K562 (cell line): Measurements from ENCODE around the gene DSTYK. TPM values are rescaled to one million over a fixed set of nuclear protein-coding genes. Genes with fewer than 3 reads are reported as not detected.

ENCODE experiments used
- ARID1B ChIP-seq: fragments of 450-650 bp; IDR thresholded peaks from 2 replicates; pipeline ENCODE4 v1.6.1; 2016; ENCODE audit warnings: antibody characterized with exemption, mild to moderate bottlenecking, inconsistent platforms
- ATF4 ChIP-seq: fragments of 450-650 bp; formaldehyde crosslinking; IDR thresholded peaks from 2 replicates; pipeline ENCODE4 v1.4.0; 2022; ENCODE audit warnings: mild to moderate bottlenecking, moderate library complexity
- BDP1 ChIP-seq: IDR thresholded peaks from 3 replicates; pipeline ENCODE4 v1.6.1; 2011; ENCODE audit not compliant: insufficient read length, insufficient read depth
- FOXP4 ChIP-seq: sonication (generic); formaldehyde crosslinking; IDR thresholded peaks from 2 replicates; pipeline ENCODE4 v1.8.0; 2022; ENCODE audit warnings: mild to moderate bottlenecking, missing genetic modification reagents, borderline replicate concordance
- HNRNPK ChIP-seq: fragments of 200-400 bp; formaldehyde crosslinking; IDR thresholded peaks from one replicate; pipeline ENCODE4 v1.6.1; 2018; ENCODE audit warnings: mild to moderate bottlenecking, low read depth, low read length; ENCODE audit not compliant: poor library complexity, severe bottlenecking
- KDM5B ChIP-seq: fragments of 200-600 bp; sonication (generic); IDR thresholded peaks from 2 replicates; pipeline ENCODE4 v1.6.1; 2012; ENCODE audit warnings: low read depth, mild to moderate bottlenecking, moderate library complexity, low read length, control low read depth, inconsistent platforms; ENCODE audit not compliant: insufficient replicate concordance
- KLF13 ChIP-seq: fragments of 450-650 bp; IDR thresholded peaks from 2 replicates; pipeline ENCODE4 v1.6.1; 2016; ENCODE audit warnings: missing genetic modification characterization, low read depth, mild to moderate bottlenecking, missing compliant biosample characterization, moderate library complexity, borderline replicate concordance
- MBD1 ChIP-seq: fragments of 250-450 bp; sonication (Bioruptor Pico); IDR thresholded peaks from 2 replicates; pipeline ENCODE4 v1.8.0; 2022; ENCODE audit warnings: inconsistent platforms
- RFX1 ChIP-seq: fragments of 450-650 bp; IDR thresholded peaks from 2 replicates; pipeline ENCODE4 v1.6.1; 2016; ENCODE audit warnings: mild to moderate bottlenecking, moderate library complexity
- SUPT5H ChIP-seq: fragments of 450-650 bp; IDR thresholded peaks from 2 replicates; pipeline ENCODE4 v1.6.1; 2016
- TEAD4 ChIP-seq, 2 experiments: sonication (generic) in 1 of 2; formaldehyde crosslinking in 1 of 2; IDR thresholded peaks; 2 replicates each; pipeline versions ENCODE4 v1.6.1 to v1.8.0; 2012 to 2022; ENCODE audit warnings: borderline replicate concordance in 1 of 2, inconsistent platforms in 1 of 2, low read length in 1 of 2, mild to moderate bottlenecking in 1 of 2, missing genetic modification reagents in 1 of 2
- TFAM ChIP-seq: fragments of 250-450 bp; sonication (Bioruptor Pico); conservative IDR thresholded peaks from 2 replicates; pipeline ENCODE4 v1.5.0; 2021; ENCODE audit warnings: mild to moderate bottlenecking, moderate library complexity
- THAP12 ChIP-seq: fragments of 250-450 bp; sonication (Bioruptor Pico); IDR thresholded peaks from 2 replicates; pipeline ENCODE4 v1.9.0; 2021; ENCODE audit warnings: mild to moderate bottlenecking, inconsistent platforms
- ZBTB34 ChIP-seq: fragments of 250-450 bp; sonication (Bioruptor Pico); IDR thresholded peaks from 2 replicates; pipeline ENCODE4 v1.8.0; 2021; ENCODE audit warnings: mild to moderate bottlenecking, moderate library complexity
- ZNF140 ChIP-seq: fragments of 250-450 bp; sonication (Bioruptor Pico); IDR thresholded peaks from 2 replicates; pipeline ENCODE4 v1.8.0; 2021; ENCODE audit warnings: moderate library complexity, mild to moderate bottlenecking, inconsistent platforms
- ZNF23 ChIP-seq: fragments of 250-450 bp; sonication (Bioruptor Pico); IDR thresholded peaks from 2 replicates; pipeline ENCODE4 v1.4.0; 2020; ENCODE audit warnings: mild to moderate bottlenecking
- ZNF384 ChIP-seq: IDR thresholded peaks from 2 replicates; pipeline ENCODE4 v1.6.1; 2012; ENCODE audit warnings: low read depth, low read length, improper control_type of control experiment
- ZNF668 ChIP-seq: fragments of 250-450 bp; sonication (Bioruptor Pico); IDR thresholded peaks from 2 replicates; pipeline ENCODE4 v1.8.0; 2022; ENCODE audit warnings: mild to moderate bottlenecking, inconsistent platforms
- ZNF696 ChIP-seq: fragments of 250-450 bp; sonication (Bioruptor Pico); conservative IDR thresholded peaks from 2 replicates; pipeline ENCODE4 v1.4.0; 2020; ENCODE audit warnings: mild to moderate bottlenecking, moderate library complexity
- polyA plus RNA-seq, 8 experiments: library from polyadenylated mRNA; depleted of rRNA in 4 of 8; stranded (reverse) in 5 of 8; unstranded in 3 of 8; fragments of >200 nt; fragmentation: Nextera tagmentation in 2 of 8; fragmentation: Illumina TruSeq in 1 of 8; extraction: Ambion mirVana in 2 of 8; extraction: Trizol in 1 of 8; gene quantifications; 2 replicates each; pipeline versions ENCODE4 v1.2.1 to v1.2.3, GENCODE V29; 2011 to 2014; ENCODE audit warnings: inconsistent platforms in 1 of 8, missing spikeins in 1 of 8
- total RNA-seq, 7 experiments: library from RNA; depleted of rRNA in 6 of 7; stranded (reverse); fragments of >200 nt in 6 of 7; fragmentation: Illumina TruSeq in 2 of 7; extraction: Trizol in 2 of 7; gene quantifications; 2 replicates each; pipeline versions ENCODE4 v1.2.1 to v1.2.3, GENCODE V29; 2011 to 2021; ENCODE audit warnings: low replicate concordance in 1 of 7

Gene DSTYK
- total and polyA plus RNA-seq, 9 of the 15 experiments (the other 6 are each of a cell fraction or from before 2014, with no cell fraction given) = 4.2 to 7.1 (median 6.2) TPM

- TF ChIP-seq ZBTB34 (CRISPR knock-in tag) (no peak), ZNF23 (CRISPR knock-in tag) (no peak), ZNF696 (CRISPR knock-in tag) (no peak), ATF4 (no peak), SUPT5H (no peak), MBD1 (CRISPR knock-in tag) (no peak), HNRNPK (no peak), ZNF668 (0 out of 2 replicates have a peak, but pooled peaks have one; percentile 8), KDM5B (no peak), RFX1 (no peak), BDP1 (no peak), FOXP4 (CRISPR knock-in tag) (no peak), ZNF140 (CRISPR knock-in tag) (no peak), KLF13 (tag) (no peak), TEAD4 (IDR thresholded peaks at IDR 0.05; ENCODE audit: low read length) (peak; percentile 48), TEAD4 (CRISPR knock-in tag; IDR thresholded peaks at IDR 0.05; ENCODE audit: borderline replicate concordance) (no peak), THAP12 (CRISPR knock-in tag) (no peak), ZNF384 (no peak), ARID1B (peak; percentile 79), TFAM (no peak)
These were observed 38.7 kb downstream of the DSTYK start (continued) for GRCh38 chr1:205172729-205173366.
